Upper lobe of left lung (tissue), 4 donors: ENCODE data around the gene STOX1.

ENCODE experiments used
- POLR2A ChIP-seq, 4 donors: fragments of 450-650 bp; IDR thresholded peaks; one replicate each; pipeline ENCODE4 v1.5.1; 2016 to 2017; ENCODE audit warnings: antibody characterized with exemption in 4 of 4, mild to moderate bottlenecking in 2 of 4
- TF ChIP-seq, protein P1 (sequence below), 6 experiments: fragments of 450-650 bp in 4 of 6; fragments of 200-600 bp in 2 of 6; sonication (generic) in 2 of 6; IDR thresholded peaks; one replicate each; pipeline ENCODE4 v1.5.1; 2016 to 2019; ENCODE audit warnings: antibody characterized with exemption in 6 of 6

DNA sequence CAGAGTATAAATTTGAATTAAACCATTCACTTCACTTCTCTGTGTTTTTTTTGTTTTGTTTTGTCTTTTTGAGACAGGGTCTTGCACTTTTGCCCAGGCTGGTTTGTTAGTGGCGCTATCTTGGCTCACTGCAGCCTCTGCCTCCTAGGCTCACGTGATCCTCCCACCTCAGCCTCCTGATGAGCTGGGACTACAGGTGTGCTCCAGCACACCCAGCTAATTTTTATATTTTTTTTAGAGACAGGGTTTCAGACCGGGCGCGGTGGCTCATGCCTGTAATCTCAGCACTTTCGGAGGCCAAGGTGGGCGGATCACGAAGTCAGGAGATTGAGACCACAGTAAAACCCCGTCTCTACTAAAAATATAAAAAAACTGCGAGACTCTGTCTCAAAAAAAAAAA lies 36.9 kb upstream of the STOX1 start:
- no peak for TF ChIP-seq POLR2A (IDR thresholded peaks at IDR 0.05)
- TF ChIP-seq, protein P1, sequence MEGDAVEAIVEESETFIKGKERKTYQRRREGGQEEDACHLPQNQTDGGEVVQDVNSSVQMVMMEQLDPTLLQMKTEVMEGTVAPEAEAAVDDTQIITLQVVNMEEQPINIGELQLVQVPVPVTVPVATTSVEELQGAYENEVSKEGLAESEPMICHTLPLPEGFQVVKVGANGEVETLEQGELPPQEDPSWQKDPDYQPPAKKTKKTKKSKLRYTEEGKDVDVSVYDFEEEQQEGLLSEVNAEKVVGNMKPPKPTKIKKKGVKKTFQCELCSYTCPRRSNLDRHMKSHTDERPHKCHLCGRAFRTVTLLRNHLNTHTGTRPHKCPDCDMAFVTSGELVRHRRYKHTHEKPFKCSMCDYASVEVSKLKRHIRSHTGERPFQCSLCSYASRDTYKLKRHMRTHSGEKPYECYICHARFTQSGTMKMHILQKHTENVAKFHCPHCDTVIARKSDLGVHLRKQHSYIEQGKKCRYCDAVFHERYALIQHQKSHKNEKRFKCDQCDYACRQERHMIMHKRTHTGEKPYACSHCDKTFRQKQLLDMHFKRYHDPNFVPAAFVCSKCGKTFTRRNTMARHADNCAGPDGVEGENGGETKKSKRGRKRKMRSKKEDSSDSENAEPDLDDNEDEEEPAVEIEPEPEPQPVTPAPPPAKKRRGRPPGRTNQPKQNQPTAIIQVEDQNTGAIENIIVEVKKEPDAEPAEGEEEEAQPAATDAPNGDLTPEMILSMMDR (IDR thresholded peaks at IDR 0.05) = no peak
